A673 (cell line): Measurements from ENCODE around the gene KRT77. TPM values are rescaled to one million over a fixed set of nuclear protein-coding genes. Genes with fewer than 3 reads are reported as not detected.

ENCODE experiments used
- BruUV-seq: library from RNA; stranded (reverse); fragments of 400-500 nt; replicated peaks from 2 replicates; lab custom pipeline; 2021; lab: Mats Ljungman, UMichigan
- CTCF ChIA-PET: fragments of 300-600 bp; sonication (Branson Sonifier 250); formaldehyde crosslinking; loops from one replicate; lab custom pipeline; 2022; ENCODE audit warnings: antibody characterized with exemption; lab: Charles Lee
- POLR2A ChIA-PET: fragments of 300-600 bp; sonication (Branson Sonifier 250); formaldehyde crosslinking; loops from one replicate; lab custom pipeline; 2022; ENCODE audit warnings: antibody characterized with exemption; ENCODE audit not compliant: low non-redundant PET; lab: Charles Lee
- DNase-seq: peaks from one replicate; pipeline ENCODE4 v3.0.0-alpha.2; 2015; ENCODE audit warnings: low spot score
- H3K27ac ChIP-seq: fragments of 200-600 bp; sonication (generic); 2 replicates; pipeline ENCODE4 v1.5.1; 2016; ENCODE audit warnings: mixed run types, low read depth, mild to moderate bottlenecking, mixed read lengths, antibody characterized with exemption, low read length; ENCODE audit not compliant: poor library complexity, severe bottlenecking
- H3K27me3 ChIP-seq: fragments of 200-600 bp; sonication (generic); replicated peaks from 2 replicates; pipeline ENCODE4 v1.6.1; 2017; ENCODE audit warnings: mixed run types, low read depth, mild to moderate bottlenecking, mixed read lengths, antibody characterized with exemption, low read length; ENCODE audit not compliant: insufficient read depth, poor library complexity
- H3K36me3 ChIP-seq: fragments of 200-600 bp; sonication (generic); 2 replicates; pipeline ENCODE4 v1.6.1; 2016; ENCODE audit warnings: mixed run types, mild to moderate bottlenecking, mixed read lengths, antibody characterized with exemption, low read length; ENCODE audit not compliant: insufficient read depth, poor library complexity, severe bottlenecking
- H3K4me1 ChIP-seq: fragments of 200-600 bp; sonication (generic); 2 replicates; pipeline ENCODE4 v1.6.1; 2017; ENCODE audit warnings: mixed run types, mild to moderate bottlenecking, mixed read lengths, antibody characterized with exemption, low read length; ENCODE audit not compliant: insufficient read depth, poor library complexity, severe bottlenecking
- H3K4me3 ChIP-seq: fragments of 200-600 bp; sonication (generic); 2 replicates; pipeline ENCODE4 v1.5.1; 2016; ENCODE audit warnings: low read depth, mixed run types, mild to moderate bottlenecking, mixed read lengths, low read length; ENCODE audit not compliant: poor library complexity, severe bottlenecking
- H3K9me3 ChIP-seq: fragments of 200-600 bp; sonication (generic); 2 replicates; pipeline ENCODE4 v1.6.1; 2016; ENCODE audit warnings: mixed run types, low read depth, mild to moderate bottlenecking, mixed read lengths, antibody characterized with exemption, low read length; ENCODE audit not compliant: poor library complexity, severe bottlenecking
- CTCF ChIP-seq: fragments of 300-800, 200-600 bp; sonication (generic); conservative IDR thresholded peaks from 2 replicates; pipeline ENCODE4 v1.5.1; 2017; ENCODE audit warnings: low read depth, mild to moderate bottlenecking, antibody characterized with exemption, low read length, moderate library complexity, mixed read lengths
- EZH2 ChIP-seq: fragments of 200-600 bp; sonication (generic); IDR thresholded peaks from 2 replicates; pipeline ENCODE4 v1.6.1; 2017; ENCODE audit warnings: borderline replicate concordance, low read depth, mild to moderate bottlenecking, mixed read lengths, antibody characterized with exemption, low read length; ENCODE audit not compliant: poor library complexity, severe bottlenecking
- intact Hi-C: fragments of 100-400 bp; cut with micrococcal nuclease; formaldehyde crosslinking; loops from one replicate; pipeline ENCODE4 v1.10.0; 2022; ENCODE audit not compliant: unreplicated experiment
- total RNA-seq: library from RNA; stranded (reverse); gene quantifications from 2 replicates; pipeline ENCODE4 v1.2.3, GENCODE V29; 2021

The KRT77 gene
- total RNA-seq, 1 experiment from 2014 or later: not detected

DNA sequence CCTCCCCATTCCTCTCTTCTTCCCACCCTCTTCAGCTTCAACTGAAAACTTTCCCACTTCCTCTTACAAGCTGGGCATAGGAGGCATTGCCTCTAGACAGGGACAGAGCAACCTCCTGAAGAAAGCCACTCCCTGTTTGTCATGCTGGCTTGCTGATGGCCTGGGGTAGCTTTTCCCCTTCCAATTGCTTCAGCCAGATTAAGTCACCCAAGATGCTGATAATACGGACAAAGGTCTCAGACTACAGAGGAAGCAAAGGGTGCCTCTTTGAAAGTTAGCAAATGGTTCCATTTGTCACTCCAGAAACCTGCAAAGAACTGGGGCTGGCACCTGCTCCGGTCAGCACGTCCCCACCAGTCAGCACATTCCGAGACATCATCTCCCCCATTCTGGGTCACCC lies 57.3 kb downstream of the KRT77 start:
- Histone ChIP-seq H3K27ac (no peak overlapping the region), H3K4me1 (no peaks in the 10 kb centered on the region), H3K9me3 (no peaks in the 10 kb centered on the region), H3K4me3 (no peak overlapping the region), H3K36me3 (no peaks in the 10 kb centered on the region), H3K27me3 (no peaks in the 10 kb centered on the region)
- no peak for DNase-seq
- ChIA-PET POLR2A (no interaction called here), CTCF (no interaction called here)
- no peak for TF ChIP-seq EZH2
- TF ChIP-seq CTCF: no peak
- intact Hi-C loops: no loop called here
- BruUV-seq: no TSS peak

DNA sequence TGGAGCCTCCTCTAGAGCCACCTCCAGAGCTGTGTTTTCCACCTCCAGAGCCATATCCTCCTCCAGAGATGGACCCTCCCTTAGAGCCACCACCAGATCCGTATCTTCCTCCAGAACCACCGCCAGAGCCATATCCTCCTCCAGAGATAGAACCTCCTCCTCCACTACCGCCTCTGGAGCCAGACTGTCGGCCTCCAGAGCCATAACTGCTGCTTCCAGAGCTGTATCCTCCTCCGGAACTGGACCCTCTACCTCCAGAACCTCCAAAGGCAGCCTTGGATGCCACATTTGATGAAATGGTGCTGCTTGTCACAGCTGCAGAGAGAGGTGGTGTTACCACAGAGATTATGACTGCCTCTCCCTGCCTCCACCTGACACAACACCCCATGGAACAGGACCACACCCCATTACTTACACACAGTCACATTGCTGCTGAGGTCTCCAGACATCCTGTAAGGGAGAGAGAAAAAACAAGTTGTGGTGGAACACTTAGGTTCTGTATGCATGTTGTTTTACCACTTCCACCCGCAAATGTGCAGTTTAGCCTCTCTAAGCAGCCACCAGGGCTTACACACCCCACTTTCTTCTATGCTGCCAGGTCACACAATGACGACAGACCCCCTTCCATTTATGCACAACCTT lies 58.1 kb downstream of the KRT77 start:
- Histone ChIP-seq H3K36me3 (no peaks in the 10 kb centered on the region), H3K27ac (no peak overlapping the region), H3K9me3 (no peaks in the 10 kb centered on the region), H3K27me3 (no peaks in the 10 kb centered on the region), H3K4me1 (no peaks in the 10 kb centered on the region), H3K4me3 (no peak overlapping the region)
- DNase-seq: no peak
- no peak for TF ChIP-seq CTCF
- no peak for TF ChIP-seq EZH2
- ChIA-PET POLR2A (interaction anchor here (0.6 kb wide), 1 partner anchor 195 kb away, joined by 3 read pairs; no protein-coding TSS in a partner anchor), CTCF (no interaction called here)
- BruUV-seq: no TSS peak
- intact Hi-C loops: no loop called here

- no TSS peak for BruUV-seq
- Histone ChIP-seq H3K9me3 (no peaks in the 10 kb centered on the region), H3K27ac (no peak overlapping the region), H3K36me3 (no peaks in the 10 kb centered on the region), H3K27me3 (no peaks in the 10 kb centered on the region), H3K4me1 (no peaks in the 10 kb centered on the region), H3K4me3 (no peak overlapping the region)
- CTCF ChIA-PET: no interaction called here
- POLR2A ChIA-PET: no interaction called here
- intact Hi-C loops: no loop called here
- TF ChIP-seq EZH2 (no peak), CTCF (no peak)
- no peak for DNase-seq
Measured at GRCh38 chr12:52644078-52644415, 59.3 kb downstream of the KRT77 start.
